Measurements from ENCODE around the gene FN3KRP. TPM values are rescaled to one million over a fixed set of nuclear protein-coding genes. Genes with fewer than 3 reads are reported as not detected.

The FN3KRP gene
- total and polyA plus RNA-seq, 2 of the 13 experiments (the other 11 are each of a cell fraction or from before 2014, with no cell fraction given): 22.4 to 28.2 TPM

DNA sequence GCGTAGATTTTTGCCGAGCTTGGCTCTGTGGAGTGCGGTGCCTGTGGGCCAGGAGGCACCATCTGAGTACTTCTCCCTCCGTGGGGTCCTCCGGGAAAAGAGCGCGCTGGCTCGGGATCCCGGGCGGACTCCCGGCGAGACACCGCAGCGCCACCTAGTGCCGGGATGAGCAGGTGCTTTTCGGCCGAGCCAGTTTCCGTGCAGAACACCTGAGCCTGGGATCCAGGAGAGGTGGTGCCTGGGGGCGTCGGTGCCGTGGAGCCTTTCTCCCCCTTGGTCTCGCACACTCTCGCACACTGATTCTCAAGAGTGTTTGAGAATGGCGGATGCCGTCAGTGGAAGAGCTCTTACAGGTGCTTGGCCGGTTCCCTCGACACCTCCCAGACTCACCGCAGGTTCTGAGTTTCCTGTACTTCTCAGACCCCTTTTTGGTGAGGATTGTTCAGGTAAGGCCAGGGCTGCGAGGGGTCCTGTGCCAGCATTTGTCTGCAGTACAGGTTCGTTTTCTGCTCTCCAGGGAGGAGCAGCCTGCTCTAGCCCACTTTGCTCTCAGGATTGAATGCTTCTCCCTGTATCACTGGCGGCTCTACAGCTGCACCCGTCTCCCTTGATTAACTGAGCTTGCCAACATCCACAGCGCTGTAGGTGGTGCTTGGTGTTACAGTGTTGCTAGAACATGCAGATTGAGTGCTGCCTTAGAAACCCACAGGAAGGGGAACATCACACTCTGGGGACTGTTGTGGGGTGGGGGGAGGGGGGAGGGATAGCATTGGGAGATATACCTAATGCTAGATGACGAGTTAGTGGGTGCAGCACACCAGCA lies 58.7 kb downstream of the FN3KRP start (continued):
- TF ChIP-seq, protein P1, sequence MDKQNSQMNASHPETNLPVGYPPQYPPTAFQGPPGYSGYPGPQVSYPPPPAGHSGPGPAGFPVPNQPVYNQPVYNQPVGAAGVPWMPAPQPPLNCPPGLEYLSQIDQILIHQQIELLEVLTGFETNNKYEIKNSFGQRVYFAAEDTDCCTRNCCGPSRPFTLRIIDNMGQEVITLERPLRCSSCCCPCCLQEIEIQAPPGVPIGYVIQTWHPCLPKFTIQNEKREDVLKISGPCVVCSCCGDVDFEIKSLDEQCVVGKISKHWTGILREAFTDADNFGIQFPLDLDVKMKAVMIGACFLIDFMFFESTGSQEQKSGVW (CRISPR knock-in tag; IDR thresholded peaks at IDR 0.05; ENCODE audit: borderline replicate concordance): no peak
- TF ChIP-seq, protein P2, sequence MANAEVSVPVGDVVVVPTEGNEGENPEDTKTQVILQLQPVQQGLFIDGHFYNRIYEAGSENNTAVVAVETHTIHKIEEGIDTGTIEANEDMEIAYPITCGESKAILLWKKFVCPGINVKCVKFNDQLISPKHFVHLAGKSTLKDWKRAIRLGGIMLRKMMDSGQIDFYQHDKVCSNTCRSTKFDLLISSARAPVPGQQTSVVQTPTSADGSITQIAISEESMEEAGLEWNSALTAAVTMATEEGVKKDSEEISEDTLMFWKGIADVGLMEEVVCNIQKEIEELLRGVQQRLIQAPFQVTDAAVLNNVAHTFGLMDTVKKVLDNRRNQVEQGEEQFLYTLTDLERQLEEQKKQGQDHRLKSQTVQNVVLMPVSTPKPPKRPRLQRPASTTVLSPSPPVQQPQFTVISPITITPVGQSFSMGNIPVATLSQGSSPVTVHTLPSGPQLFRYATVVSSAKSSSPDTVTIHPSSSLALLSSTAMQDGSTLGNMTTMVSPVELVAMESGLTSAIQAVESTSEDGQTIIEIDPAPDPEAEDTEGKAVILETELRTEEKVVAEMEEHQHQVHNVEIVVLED (CRISPR knock-in tag; IDR thresholded peaks at IDR 0.05; ENCODE audit: borderline replicate concordance): no peak; the same call in 1 of the 2 replicates
- TF ChIP-seq SCMH1 (CRISPR knock-in tag; IDR thresholded peaks at IDR 0.05; ENCODE audit: borderline replicate concordance) (no peak), CBX1 (IDR thresholded peaks at IDR 0.05; ENCODE audit: low read depth) (no peak), ZBTB21 (CRISPR knock-in tag; IDR thresholded peaks at IDR 0.05) (no peak), KLF12 (CRISPR knock-in tag; IDR thresholded peaks at IDR 0.05; ENCODE audit: borderline replicate concordance) (no peak), ZNF343 (CRISPR knock-in tag; IDR thresholded peaks at IDR 0.05) (no peak), ZNF841 (CRISPR knock-in tag; IDR thresholded peaks at IDR 0.05; ENCODE audit: borderline replicate concordance) (no peak), ZSCAN22 (CRISPR knock-in tag; IDR thresholded peaks at IDR 0.05) (no peak), SP5 (CRISPR knock-in tag; IDR thresholded peaks at IDR 0.05; ENCODE audit: borderline replicate concordance, low read depth) (no peak), ZNF713 (CRISPR knock-in tag; IDR thresholded peaks at IDR 0.05) (no peak), MBNL3 (CRISPR knock-in tag; conservative IDR thresholded peaks at IDR 0.05) (no peak), SRSF9 (IDR thresholded peaks at IDR 0.05; ENCODE audit: borderline replicate concordance, insufficient read depth, low read depth, low read length, poor library complexity, severe bottlenecking) (no peak), TBP (CRISPR knock-in tag; IDR thresholded peaks at IDR 0.05) (no peak), HOXA5 (CRISPR knock-in tag; IDR thresholded peaks at IDR 0.05) (no peak), MED8 (CRISPR knock-in tag; IDR thresholded peaks at IDR 0.05; ENCODE audit: insufficient replicate concordance) (no peak), MATR3 (CRISPR knock-in tag; IDR thresholded peaks at IDR 0.05) (no peak), ZNF709 (CRISPR knock-in tag; IDR thresholded peaks at IDR 0.05) (no peak), SNAI1 (CRISPR knock-in tag; IDR thresholded peaks at IDR 0.05; ENCODE audit: borderline replicate concordance) (no peak), GATAD1 (CRISPR knock-in tag; IDR thresholded peaks at IDR 0.05) (no peak), TMF1 (CRISPR knock-in tag; IDR thresholded peaks at IDR 0.05; ENCODE audit: low read depth) (no peak), TARDBP (CRISPR knock-in tag; IDR thresholded peaks at IDR 0.05) (no peak), SIN3A (IDR thresholded peaks at IDR 0.05; ENCODE audit: borderline replicate concordance, low read depth, low read length) (no peak)
- TF ChIP-seq, protein P3, sequence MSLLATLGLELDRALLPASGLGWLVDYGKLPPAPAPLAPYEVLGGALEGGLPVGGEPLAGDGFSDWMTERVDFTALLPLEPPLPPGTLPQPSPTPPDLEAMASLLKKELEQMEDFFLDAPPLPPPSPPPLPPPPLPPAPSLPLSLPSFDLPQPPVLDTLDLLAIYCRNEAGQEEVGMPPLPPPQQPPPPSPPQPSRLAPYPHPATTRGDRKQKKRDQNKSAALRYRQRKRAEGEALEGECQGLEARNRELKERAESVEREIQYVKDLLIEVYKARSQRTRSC (CRISPR knock-in tag; IDR thresholded peaks at IDR 0.05; ENCODE audit: low read depth): no peak
- TF ChIP-seq, protein P4, sequence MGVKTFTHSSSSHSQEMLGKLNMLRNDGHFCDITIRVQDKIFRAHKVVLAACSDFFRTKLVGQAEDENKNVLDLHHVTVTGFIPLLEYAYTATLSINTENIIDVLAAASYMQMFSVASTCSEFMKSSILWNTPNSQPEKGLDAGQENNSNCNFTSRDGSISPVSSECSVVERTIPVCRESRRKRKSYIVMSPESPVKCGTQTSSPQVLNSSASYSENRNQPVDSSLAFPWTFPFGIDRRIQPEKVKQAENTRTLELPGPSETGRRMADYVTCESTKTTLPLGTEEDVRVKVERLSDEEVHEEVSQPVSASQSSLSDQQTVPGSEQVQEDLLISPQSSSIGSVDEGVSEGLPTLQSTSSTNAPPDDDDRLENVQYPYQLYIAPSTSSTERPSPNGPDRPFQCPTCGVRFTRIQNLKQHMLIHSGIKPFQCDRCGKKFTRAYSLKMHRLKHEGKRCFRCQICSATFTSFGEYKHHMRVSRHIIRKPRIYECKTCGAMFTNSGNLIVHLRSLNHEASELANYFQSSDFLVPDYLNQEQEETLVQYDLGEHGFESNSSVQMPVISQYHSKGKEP (CRISPR knock-in tag; IDR thresholded peaks at IDR 0.05): no peak
